Breast epithelium (tissue), 3 donors: Measurements from ENCODE around the gene MAN1C1.

ENCODE experiments used
- POLR2A ChIP-seq: fragments of 450-650 bp; IDR thresholded peaks from one replicate; pipeline ENCODE4 v1.6.1; 2016; ENCODE audit warnings: antibody characterized with exemption, mild to moderate bottlenecking, moderate library complexity
- POLR2AphosphoS5 ChIP-seq, 3 donors: sonication (generic); formaldehyde crosslinking; IDR thresholded peaks; one replicate each; pipeline ENCODE4 v1.6.1; 2017; ENCODE audit warnings: antibody characterized with exemption in 3 of 3
- TF ChIP-seq, protein P1 (sequence below), 3 donors: fragments of 450-650 bp; IDR thresholded peaks; one replicate each; pipeline ENCODE4 v1.5.1; 2016 to 2017; ENCODE audit warnings: antibody characterized with exemption in 3 of 3, mild to moderate bottlenecking in 3 of 3, moderate library complexity in 3 of 3

DNA sequence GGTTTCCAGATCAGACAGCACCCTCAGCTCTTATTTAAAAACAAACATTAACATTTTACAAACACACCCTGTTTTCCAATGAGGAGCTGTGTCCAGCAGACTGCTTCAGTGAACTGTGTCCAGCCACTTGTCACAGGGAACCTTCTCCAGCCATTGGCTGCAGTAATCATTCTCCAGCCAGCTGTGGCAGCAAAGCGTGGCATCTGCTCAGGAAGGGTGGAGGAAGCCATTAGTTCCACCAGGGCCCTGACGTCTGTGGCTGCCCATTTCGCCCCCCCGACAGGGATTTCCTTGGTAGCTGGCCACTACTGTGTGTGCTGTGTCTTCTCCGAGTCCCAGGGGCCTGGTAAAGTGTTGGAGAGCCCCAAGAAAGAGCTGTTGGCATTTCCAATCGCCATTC is 120.5 kb downstream of the MAN1C1 start:
- TF ChIP-seq POLR2AphosphoS5 (IDR thresholded peaks at IDR 0.05) (no peak), POLR2A (no peak)
- TF ChIP-seq, protein P1, sequence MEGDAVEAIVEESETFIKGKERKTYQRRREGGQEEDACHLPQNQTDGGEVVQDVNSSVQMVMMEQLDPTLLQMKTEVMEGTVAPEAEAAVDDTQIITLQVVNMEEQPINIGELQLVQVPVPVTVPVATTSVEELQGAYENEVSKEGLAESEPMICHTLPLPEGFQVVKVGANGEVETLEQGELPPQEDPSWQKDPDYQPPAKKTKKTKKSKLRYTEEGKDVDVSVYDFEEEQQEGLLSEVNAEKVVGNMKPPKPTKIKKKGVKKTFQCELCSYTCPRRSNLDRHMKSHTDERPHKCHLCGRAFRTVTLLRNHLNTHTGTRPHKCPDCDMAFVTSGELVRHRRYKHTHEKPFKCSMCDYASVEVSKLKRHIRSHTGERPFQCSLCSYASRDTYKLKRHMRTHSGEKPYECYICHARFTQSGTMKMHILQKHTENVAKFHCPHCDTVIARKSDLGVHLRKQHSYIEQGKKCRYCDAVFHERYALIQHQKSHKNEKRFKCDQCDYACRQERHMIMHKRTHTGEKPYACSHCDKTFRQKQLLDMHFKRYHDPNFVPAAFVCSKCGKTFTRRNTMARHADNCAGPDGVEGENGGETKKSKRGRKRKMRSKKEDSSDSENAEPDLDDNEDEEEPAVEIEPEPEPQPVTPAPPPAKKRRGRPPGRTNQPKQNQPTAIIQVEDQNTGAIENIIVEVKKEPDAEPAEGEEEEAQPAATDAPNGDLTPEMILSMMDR (IDR thresholded peaks at IDR 0.05) = no peak
